C4-2B (cell line): ENCODE data around the gene ELMO1.

Experiments
- CTCF ChIP-seq: fragments of 450-650 bp; conservative IDR thresholded peaks from 2 replicates; pipeline ENCODE4 v1.5.1; 2017; ENCODE audit warnings: mild to moderate bottlenecking
- ZFX ChIP-seq: fragments of 450-650 bp; IDR thresholded peaks from 2 replicates; pipeline ENCODE4 v1.6.1; 2017

- no peak for TF ChIP-seq CTCF
- no peak for TF ChIP-seq ZFX
These were observed 99.7 kb downstream of the ELMO1 start for GRCh38 chr7:37348982-37349381.
